Measurements from ENCODE around the gene ABCD2.
"Not testable (repeated sequence)": the region's sequence is repeated elsewhere in the genome, so short reads cannot be mapped to it uniquely, and the experiment has no call there.

Gene ABCD2

GRCh38 chr12:39612250-39612649, 7.4 kb downstream of the ABCD2 start:
- no peak for DNase-seq (ENCODE audit: low read depth in 2 of 2)

- DNase-seq (ENCODE audit: low read depth in 2 of 2) = no peak
Observed at GRCh38 chr12:39611818-39612217, 7.8 kb downstream of the ABCD2 start.

DNA sequence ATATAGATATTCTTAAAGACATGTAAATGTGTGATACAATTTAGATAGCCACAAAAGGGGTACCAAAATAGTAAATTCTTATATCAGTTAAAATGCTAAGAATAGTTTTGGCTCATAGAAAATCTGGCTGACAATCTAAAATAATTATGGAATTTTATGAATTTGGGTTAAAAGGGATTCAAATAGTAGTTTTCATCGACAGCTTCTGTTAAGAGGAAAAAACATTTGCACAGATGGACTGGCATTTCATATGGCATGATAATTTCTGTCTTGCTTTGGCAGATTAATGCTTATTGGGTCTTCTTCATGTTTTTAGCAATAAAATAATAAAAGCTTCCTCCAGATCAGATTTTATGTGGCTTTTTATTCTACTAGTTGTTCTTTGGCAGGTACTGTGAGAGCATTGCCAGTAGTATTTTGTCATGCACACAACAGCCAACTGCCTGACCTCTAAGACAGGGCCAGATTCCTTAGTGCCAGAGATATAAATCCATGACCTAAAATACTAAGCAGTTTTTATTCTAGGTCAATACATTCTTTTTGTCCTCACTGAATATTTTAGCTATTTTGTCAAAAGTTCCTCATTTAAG, 9.1 kb downstream of the ABCD2 start:
- DNase-seq (ENCODE audit: low read depth in 2 of 2) = no peak

GRCh38 chr12:39606712-39607423, 12.7 kb downstream of the ABCD2 start:
- DNase-seq (ENCODE audit: low read depth in 2 of 2) = no peak

DNA sequence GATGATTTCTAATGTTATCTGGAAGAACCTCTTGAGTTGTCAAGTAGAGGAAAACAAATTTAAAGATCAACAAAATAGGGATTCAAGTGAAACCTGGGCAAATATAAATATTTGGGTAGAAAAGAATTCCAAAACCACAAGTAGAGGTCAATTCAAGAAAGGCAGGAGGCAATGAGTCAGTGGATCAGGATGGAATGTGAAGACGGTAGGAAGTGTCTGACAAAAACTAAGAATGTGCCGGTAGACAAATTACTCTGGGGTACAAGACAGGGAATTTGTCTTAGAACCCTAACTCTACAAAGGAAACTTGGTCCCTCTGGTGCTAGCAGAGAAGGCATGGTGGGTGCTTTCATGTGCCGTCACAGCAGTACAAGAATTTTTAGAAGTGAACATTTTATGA, 13.6 kb downstream of the ABCD2 start:
- DNase-seq (ENCODE audit: low read depth in 2 of 2) = no peak

GRCh38 chr12:39605501-39605900, 14.1 kb downstream of the ABCD2 start:
- DNase-seq (ENCODE audit: low read depth in 2 of 2) = no peak

DNA sequence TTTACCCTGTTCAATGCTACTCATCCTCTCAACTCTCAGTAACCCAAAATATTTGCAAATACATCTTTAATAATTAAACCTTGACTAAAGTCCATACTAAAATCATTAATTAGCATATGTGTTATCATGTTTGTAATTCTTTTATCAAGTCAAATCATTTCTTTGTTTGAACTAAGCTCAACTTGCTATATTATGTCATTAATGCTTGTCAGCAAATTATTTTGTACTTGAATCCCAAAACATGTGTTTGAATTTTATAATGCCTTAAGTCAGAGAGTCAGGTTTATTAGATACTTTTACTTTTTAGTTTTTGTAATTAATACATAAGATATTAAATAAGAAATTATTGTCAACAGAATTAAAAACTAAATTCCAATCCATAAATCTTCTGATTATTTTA, 16.5 kb downstream of the ABCD2 start:
- no peak for DNase-seq (ENCODE audit: low read depth in 2 of 2)

DNA sequence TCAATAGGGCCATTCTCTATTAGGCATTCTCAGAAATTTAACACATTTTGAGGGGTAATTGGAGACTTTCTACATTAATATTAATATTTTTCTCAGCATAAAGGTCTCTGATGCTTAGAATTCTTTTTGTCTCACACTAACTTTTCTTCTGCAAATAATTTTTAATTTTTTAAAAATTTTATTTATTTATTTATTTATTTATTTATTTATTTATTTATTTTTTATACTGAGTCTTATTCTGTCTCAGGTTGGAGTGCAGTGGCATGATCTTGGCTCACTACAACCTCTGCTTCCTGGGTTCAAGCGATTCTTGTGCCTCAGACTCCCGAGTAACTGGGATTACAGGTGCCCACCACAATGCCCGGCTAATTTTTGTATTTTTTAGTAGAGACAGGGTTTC, 17.7 kb downstream of the ABCD2 start:
- DNase-seq (ENCODE audit: low read depth in 2 of 2) = not testable (repeated sequence)

- no peak for DNase-seq (ENCODE audit: low read depth in 2 of 2)
Observed at GRCh38 chr12:39595928-39596327, 23.7 kb downstream of the ABCD2 start.

DNA sequence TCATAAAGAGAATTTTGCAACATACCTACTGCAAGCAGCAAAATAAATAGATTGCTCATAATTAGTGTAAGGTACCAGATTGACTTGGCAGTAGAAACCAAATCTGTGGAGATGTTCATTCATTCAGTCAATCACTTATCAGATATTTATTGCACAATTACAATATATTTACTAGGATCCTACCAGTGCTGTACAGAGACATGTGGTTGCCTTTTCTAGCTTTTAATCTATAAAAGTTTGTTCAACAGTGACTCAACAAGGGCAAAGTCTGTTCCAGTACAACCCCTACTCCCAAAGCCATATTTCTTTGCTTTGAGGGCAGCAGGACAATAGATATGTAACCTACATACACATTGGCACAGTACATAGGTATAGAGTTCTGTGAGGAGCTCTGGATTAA, 27.3 kb downstream of the ABCD2 start:
- no peak for DNase-seq (ENCODE audit: low read depth in 2 of 2)

DNA sequence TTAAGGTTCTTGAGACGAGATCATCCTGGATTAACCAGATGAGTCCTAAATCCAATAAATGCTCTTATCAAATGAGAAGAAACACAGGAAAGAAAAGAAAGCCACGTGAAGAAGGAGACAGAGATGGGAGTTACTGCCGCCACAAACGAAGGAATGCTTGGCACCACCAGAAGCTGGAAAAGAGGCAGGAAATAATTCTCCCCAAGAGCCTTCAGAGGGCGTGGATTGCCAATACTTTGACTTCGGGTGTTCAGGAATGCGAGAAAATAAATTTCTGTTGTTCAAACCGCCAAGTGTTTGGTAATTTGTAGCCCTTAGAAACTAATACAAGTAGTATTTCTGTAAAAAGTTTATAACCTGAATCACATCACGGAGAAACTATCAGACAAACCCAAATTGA, 31.3 kb downstream of the ABCD2 start:
- no peak for DNase-seq (ENCODE audit: low read depth in 2 of 2)

DNA sequence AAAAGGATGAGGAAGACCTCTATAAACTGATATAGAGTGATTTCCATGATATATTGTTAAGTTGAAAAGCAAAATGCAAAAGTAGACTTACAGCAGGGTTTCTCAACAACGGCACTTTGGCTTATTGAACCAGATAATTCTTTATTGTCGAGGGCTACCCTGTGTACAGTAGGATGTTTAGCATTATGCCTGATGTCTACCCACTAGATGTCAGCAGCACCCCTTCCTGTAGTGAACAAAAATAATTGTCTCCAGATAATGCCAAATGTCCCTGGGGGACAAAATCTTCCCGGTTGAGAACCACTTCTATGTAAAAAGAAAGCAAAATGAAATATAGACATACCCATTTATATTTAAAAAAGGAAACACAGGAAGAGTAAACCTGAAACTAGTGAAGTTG, 32.4 kb downstream of the ABCD2 start:
- DNase-seq (ENCODE audit: low read depth in 2 of 2) = peak in 1 of 2 donors; percentile 19

DNA sequence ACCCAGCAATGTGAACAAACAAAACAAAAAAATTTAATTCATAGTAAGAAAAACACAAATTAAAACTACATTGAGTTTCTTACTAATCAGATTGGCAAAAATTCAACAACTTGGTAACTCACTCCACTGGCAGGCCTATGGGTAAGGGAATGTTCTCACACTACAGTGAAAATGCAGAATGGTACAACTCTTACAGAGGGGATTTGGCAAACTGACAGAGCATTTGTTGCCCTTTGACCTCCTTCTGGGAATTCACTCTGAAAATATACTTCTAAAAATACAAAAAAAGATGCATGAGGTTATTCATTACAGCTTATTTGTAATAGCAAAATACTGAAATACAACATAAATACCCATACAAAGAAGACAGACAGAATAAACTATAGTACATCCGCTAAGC, 32.8 kb downstream of the ABCD2 start:
- DNase-seq (ENCODE audit: low read depth in 2 of 2) = no peak

GRCh38 chr12:39581592-39581991, 38.0 kb downstream of the ABCD2 start:
- DNase-seq (ENCODE audit: low read depth in 2 of 2) = no peak

DNA sequence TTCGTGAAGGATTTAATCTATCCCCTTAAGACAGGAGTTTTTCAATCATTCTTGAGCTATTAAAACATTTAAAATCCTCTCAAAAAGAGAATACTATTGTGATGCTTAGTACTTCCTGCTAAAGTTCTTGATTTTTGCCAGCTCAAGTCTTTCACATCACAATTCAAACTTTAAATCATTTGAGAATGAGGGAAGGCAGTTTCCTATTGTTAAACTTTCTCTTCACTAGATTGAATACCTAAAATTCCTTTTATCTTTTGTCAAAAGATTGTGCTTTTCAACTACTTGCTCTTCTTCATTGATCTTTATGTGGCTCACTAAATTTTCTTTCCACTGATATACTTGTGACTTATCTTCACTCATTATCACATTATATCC, 44.1 kb downstream of the ABCD2 start:
- no peak for DNase-seq (ENCODE audit: low read depth in 2 of 2)

GRCh38 chr12:39574785-39575497, 44.7 kb downstream of the ABCD2 start:
- no peak for DNase-seq (ENCODE audit: low read depth in 2 of 2)

DNA sequence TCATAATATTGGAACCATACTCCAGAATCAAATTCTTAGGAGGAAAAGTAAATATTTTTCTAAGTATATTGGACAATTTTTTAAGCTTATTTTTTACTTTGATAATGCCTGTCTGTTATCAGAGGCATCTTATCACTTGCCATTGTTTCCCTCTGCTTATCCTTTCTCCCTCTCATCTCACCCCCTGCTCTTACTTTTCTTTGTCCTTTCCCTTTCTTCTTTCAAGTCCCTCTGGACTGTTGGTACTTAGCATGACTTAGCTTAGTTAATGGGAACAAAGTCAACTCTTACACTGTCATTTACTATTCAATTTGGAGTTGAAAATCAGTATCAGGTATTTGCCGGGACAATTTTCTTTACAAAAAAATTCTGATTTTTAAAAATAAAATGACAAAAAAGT, 45.2 kb downstream of the ABCD2 start:
- DNase-seq (ENCODE audit: low read depth in 2 of 2) = no peak

DNA sequence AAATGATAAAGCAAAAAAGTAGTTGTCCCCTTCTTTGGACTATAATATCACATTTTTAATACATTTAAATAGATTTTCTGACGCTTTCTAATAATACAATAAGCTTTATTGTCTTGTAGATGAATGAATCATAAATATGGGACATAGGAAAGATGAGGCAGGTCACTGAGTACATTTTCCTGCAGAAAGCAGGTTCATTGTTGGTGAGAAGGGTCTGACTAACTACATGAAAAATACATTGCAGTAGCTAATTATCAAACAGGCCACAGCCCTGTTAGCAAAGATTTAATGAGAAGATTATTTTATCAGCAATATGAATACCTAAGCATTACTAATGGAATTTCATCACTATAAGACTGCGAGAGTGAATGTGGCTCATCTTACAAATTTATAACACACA, 45.6 kb downstream of the ABCD2 start:
- DNase-seq (ENCODE audit: low read depth in 2 of 2) = no peak

DNA sequence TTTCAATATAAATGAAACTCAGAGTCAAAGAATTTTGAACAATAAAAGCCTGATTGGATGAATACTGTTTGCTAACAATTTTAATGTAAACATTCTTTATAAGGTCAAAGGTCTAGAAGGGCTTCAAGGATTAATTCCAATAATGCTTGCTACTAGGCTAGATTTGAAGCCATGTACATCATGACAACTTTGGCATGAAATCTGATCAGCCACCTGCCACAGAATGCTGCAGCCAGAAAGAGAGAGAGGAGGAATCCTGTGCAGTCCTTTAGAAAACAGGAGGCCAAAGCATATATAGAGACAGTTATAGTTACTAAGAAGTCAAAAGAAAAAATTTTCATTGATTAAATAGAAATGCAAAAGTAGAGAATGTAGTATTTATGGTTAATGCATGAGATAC, 47.1 kb downstream of the ABCD2 start:
- DNase-seq (ENCODE audit: low read depth in 2 of 2) = no peak

GRCh38 chr12:39571351-39571750, 48.3 kb downstream of the ABCD2 start:
- no peak for DNase-seq (ENCODE audit: low read depth in 2 of 2)

GRCh38 chr12:39553476-39553875, 66.1 kb downstream of the ABCD2 start:
- DNase-seq (ENCODE audit: low read depth in 2 of 2) = no peak

GRCh38 chr12:39544211-39544610, 75.4 kb downstream of the ABCD2 start:
- DNase-seq (ENCODE audit: low read depth in 2 of 2) = not testable (repeated sequence)

GRCh38 chr12:39541471-39541870, 78.1 kb downstream of the ABCD2 start:
- DNase-seq (ENCODE audit: low read depth in 2 of 2) = no peak
